ENCODE results near the gene CAMTA2.

Gene CAMTA2

DNA sequence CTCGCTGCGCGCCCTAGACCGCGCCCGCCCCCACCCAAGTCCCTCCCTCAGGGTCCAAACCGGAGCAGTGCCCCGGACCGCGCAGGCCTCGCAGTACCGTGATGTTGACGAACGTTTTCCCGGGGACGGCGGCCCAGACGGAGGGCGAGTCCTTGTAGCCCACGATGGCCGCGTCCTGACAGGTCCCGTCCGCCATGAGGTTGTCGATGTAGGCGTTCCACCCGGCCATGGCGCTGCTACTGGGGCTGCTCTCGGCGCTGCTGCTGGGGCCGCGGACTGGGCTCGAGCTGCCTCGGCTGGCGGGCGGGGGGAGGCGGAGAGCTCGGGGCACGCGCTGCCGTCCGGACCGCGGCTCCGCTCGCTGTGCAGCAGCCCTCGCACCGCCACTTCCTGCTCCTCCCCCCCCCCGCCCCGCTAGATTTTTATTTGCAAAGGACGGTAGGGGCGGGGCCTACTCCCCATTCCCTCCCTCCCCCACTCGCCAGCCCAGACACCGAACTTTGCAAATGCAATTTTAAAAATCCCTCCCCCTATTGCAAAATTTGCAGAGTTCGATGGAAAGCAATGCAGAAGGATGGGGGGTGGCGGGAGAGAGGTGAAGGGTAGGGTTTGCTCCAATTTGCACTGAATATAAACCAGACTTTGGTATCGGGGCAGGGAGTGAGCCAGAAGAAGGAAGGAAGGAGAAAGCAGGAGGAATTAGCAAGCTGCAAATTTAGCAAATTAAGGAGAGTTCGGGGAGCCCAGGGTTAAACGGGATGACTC is 39.1 kb downstream of the CAMTA2 start, which contains the start of gene PFN1:
PFN1 (minus strand) TSS at position 365 of the 765 bp plus-strand sequence; CDS start at position 229, 136 bp downstream.
- DNase-seq (ENCODE audit: low spot score), result peak; percentile 94

DNA sequence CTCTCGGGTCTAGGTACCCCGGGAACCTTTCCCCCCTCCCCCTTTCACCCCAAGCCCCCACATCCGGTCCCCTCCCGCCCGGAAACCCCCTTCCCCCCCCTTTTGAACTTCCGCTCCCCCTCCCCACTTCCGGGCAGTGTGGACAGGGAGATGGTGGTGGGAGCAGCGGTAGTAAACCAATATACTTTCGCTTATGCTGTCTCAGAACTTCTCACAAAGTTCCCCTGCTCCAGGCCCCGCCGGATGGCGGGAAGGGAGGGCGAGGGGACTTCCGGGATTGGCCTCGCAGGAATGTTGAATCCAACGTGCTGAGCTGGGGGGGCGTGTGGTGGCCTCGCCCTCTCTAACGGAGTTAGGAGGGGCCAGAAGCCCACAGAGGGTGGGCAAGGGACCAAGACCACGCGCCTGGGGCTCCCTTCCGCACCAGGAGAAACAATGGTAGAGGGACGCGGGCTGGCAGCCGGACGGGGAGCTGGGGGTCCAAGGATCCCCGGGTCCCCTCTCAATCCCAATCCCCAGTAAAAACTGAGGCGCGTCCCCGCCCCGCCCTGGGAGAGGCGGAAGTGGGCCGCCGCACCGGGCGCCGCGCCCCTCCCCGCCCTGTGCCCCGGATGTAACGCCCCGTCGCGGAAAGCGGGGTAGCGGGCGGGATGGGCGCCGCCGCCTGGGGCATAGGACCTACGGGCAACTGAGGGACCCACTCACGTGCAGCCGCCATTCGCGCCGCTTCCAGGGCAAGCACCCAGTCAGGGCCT is 39.9 kb downstream of the CAMTA2 start:
- peak; percentile 60 for DNase-seq (ENCODE audit: low spot score)

DNA sequence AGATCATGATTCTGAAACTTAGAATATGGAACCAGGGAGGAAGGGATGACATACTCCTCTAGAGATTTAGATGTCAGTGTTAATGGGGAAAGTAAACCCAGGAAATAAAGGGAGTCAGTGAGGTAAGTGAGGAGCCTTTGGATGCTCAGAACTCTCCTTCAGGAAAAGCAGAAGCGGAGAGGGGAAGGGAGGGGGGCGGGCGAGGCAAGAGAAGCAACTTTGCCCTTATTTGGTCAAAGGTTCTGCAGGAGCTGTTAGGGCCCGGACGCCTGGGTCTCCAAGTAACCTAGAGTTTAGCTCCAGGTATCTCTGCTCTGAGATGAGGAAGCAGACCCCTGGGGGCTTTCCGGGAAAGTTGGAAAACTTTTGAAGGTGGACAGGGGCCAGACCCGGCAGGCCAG is 40.5 kb downstream of the CAMTA2 start:
- DNase-seq (ENCODE audit: low spot score), result no peak

DNA sequence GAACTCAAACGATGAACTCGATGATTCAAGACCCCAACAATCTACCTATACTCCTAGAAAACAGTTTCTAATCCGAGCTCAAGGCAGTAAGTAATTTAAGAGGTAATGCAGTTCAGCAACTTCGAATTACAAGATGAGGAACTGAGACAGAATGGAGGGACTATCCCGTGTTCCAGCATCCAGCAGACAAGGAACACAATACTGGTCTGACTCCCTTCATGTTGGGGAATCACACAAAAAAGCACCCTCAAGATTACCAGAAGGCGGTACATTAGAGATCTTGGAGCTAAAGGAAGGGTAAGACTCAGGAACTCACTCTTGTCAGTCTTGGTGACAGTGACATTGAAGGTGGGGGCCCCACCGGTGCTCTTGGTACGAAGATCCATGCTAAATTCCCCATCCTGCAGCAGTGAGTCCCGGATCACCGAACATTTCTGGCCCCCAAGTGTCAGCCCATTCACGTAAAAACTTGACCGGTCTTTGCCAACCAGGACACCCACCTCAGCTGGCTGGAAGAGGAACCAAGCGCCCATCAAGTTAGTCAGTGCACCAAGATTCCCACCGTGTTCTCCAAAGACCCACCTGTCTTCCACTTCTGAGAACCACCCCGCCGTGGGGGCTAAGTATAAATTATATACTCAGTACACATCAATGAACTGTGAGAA is 41.0 kb downstream of the CAMTA2 start:
- DNase-seq (ENCODE audit: low spot score), result no peak

DNA sequence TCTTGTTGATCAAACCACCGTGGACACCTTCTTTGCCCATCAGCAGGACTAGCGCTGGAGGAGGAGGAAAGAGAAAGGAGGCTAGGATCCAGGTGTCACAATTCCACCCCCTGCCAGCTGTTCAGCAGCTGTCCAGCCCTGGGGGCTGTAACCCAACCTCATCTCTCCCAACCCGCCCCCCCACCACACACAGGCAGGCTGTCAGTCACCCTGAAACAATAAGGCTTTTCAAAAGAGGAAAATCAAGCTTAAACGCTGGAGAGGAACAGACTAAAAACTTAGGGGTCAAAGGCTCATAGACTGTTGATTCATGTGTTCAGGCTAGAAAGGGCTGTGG is 41.6 kb downstream of the CAMTA2 start:
- DNase-seq (ENCODE audit: low spot score), result no peak

DNA sequence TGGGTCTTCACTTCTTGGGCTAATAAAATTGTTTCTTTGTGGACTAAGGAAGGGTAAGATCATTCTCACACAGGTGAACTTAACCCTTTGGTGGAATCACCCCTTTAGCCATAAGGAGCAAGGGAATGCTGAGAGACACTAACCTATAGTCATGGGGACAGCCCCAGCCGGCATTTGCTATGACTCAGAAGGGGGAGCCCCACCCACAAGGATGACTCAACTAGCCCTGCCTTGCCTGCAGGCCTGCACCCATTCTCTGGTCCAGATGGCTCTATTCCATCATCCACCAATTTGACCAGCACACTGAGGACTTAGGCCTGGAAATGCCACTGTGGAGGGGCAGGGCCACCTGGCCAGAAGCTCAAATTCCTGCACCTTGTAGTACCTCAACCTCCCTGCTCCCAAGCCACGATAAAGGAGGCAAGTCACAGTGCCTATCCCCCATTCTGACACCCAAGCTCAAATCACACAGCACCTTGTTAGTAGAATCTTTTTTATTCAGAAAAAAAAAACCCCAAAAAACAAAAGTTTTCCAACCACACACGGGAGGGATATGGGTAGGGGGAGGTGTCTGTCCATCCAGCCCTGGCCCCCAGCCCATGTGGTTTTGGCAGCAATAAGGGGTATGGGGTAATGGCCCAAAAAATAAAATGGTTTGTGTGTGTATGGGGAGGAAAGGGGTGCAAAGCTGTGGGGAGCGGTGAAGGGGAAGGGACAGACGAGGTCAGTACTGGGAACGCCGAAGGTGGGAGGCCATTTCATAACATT is 42.1 kb downstream of the CAMTA2 start:
- peak; percentile 92 for DNase-seq (ENCODE audit: low spot score)

DNA sequence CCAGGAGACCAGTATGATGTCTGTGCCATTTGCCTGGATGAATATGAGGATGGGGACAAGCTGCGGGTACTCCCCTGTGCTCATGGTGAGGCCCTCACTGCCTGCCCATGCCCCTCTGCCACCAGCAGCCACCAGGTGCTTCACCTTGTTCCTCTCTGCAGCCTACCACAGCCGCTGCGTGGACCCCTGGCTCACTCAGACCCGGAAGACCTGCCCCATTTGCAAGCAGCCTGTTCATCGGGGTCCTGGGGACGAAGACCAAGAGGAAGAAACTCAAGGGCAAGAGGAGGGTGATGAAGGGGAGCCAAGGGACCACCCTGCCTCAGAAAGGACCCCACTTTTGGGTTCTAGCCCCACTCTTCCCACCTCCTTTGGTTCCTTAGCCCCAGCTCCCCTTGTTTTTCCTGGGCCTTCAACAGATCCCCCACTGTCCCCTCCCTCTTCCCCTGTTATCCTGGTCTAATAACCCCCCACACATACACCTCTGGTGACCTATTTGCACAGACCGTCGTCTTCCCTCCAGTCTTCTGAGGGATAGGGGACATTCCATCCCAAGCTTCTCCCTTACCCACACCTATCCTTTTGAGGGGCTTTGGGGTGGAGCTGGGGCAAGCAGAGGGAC is 42.8 kb downstream of the CAMTA2 start:
- DNase-seq (ENCODE audit: low spot score), result no peak

DNA sequence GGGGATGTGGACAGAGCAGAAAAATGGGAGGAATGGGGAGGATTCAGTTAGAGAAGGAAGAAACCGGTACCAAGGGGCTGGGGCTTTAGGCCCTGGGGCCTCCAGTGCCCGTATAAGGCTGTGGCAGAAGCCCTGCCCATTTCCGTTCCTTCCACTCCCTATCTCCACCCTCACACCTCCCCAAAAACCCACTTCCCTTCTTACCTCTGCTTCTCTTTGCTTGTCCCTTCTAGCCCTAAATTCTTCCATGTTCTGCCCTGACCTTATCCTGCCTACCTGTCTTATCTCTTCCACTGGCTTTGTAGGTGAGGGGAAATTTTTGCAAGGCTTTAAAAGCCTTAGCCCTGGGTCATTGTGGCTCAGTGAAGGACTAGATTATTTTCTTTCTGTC is 43.3 kb downstream of the CAMTA2 start:
- DNase-seq (ENCODE audit: low spot score), result no peak

DNA sequence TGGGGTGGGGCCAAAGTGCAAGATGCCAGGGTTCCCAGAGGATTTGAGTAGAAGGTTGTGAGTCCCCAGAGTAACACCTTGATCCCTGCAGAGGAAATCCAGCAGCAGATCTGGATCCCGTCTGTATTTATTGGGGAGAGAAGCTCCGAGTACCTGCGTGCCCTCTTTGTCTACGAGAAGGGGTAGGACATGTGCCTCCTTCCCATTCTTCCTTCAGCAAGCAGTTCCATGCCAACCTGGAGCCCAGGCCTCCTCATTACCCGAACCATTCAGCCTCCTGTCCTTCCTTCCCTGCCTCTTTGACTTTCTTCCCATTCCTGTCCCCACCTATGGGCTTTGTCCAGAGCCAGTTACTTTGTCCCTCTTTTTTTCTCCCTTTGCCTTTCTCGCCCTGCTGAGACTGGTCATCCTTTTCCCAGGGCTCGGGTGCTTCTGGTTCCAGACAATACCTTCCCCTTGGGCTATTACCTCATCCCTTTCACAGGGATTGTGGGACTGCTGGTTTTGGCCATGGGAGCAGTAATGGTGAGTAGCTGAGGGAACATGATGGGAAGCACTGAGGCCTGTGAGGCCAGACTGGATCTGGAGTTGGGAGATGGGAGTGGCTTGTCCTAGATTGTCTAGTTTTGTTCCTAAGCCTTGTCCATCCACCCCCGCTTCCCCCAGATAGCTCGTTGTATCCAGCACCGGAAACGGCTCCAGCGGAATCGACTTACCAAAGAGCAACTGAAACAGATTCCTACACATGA is 44.5 kb downstream of the CAMTA2 start:
- DNase-seq (ENCODE audit: low spot score), result no peak

DNA sequence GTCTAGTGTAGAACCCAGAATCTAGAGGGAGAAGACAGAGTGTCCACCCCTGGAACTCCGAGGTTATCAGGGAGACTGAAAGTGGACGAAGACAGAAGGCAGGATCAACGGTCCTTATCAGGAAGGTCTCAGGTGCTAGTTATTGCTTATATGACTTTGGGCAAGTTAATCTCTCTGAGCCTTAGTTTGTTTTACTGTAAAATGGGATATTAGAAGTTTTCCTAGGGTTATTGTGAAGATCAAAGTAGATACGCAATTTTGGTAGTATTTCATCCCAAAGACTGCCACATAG is 46.2 kb downstream of the CAMTA2 start:
- no peak for DNase-seq (ENCODE audit: low spot score)

DNA sequence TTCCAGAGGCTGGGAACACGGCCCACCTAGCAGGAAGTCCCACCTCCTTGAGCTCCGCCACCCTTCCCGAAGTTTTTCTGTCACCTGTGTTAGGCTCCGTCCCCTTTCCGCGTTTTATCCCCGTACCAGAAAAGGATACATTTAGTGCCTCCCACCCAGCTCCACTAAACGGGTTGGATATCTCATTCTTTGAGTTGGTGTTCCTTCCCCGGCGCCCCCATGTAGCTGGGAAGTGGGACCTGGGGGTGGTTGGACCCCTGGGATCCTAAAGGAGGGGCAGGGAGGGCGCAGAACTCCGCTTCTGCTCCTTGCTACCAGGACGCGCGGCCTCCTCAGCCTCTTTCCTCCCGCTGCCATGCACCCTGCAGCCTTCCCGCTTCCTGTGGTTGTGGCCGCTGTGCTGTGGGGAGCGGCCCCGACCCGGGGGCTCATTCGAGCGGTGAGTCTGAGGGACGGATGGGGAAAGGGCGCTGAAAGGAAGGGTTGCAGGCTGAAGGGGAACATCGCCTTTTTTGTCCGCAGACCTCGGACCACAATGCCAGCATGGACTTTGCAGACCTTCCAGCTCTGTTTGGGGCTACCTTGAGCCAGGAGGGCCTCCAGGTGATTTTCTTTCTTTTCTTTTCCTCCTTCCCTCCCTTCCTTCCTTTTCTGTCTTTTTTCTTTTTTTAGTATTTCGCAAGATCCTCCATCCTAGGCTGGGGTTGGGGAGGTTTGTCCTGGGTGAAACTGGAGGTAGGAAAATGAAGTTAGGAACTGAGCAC is 46.7 kb downstream of the CAMTA2 start:
- DNase-seq (ENCODE audit: low spot score), result peak; percentile 77

DNA sequence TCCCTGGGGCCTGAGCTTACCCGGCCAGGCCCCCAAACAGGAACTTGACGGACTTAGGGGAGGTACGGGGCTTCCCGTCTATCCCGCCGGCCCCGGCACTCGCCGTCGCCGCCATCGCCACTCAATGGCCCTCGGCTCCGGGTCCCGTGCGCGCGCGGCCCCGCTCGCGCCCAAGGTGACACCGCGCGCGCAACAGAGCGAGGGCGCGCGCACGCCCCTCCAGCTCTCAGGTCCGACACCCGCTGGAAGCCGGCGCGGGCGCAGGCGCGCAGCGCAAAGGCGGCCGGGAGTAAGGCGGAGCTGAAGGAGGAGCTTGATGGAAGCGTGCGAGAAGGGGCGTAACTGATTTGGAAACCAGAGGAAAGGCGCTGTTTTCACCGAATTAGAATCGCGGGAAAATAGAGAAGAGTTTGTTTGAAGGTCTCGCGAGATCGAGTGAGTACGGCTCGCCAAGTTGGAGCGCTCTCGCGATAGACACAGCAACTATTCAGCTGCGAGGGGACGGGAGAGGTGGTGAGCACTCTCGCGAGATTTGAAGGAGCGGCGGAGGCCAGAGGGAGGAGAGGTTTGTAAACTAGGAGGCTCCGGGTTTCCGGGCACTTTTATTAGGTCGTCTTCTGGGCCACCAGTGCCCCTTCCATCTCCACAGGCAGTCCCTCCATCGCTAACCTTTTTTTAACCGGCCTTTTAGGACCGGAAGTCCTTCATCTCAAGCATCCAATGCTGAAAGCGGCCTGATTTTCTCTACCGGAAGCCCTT is 47.5 kb downstream of the CAMTA2 start, which contains the start of the genes RNF167 and SLC25A11:
RNF167 (plus strand) TSS at position 473 of the 759 bp plus-strand sequence. CDS start 642 bp downstream, outside the sequence.
SLC25A11 (minus strand) TSS at position 251 of the 759 bp plus-strand sequence; CDS start at position 115, 136 bp downstream.
- peak; percentile 98 for DNase-seq (ENCODE audit: low spot score)

DNA sequence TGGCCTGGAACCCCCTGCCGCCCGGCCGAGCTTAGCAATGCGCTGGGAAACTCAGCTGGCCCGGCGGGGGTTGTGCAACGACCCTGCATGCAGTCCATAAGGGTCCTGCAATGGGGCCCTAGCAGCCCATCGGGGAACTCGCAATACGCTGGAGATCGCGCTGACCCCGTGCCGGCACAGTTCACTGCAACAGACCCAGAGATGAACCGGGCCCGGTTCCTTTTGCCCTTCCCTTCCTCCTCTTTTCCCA is 48.0 kb downstream of the CAMTA2 start:
- no peak for DNase-seq (ENCODE audit: low spot score)

DNA sequence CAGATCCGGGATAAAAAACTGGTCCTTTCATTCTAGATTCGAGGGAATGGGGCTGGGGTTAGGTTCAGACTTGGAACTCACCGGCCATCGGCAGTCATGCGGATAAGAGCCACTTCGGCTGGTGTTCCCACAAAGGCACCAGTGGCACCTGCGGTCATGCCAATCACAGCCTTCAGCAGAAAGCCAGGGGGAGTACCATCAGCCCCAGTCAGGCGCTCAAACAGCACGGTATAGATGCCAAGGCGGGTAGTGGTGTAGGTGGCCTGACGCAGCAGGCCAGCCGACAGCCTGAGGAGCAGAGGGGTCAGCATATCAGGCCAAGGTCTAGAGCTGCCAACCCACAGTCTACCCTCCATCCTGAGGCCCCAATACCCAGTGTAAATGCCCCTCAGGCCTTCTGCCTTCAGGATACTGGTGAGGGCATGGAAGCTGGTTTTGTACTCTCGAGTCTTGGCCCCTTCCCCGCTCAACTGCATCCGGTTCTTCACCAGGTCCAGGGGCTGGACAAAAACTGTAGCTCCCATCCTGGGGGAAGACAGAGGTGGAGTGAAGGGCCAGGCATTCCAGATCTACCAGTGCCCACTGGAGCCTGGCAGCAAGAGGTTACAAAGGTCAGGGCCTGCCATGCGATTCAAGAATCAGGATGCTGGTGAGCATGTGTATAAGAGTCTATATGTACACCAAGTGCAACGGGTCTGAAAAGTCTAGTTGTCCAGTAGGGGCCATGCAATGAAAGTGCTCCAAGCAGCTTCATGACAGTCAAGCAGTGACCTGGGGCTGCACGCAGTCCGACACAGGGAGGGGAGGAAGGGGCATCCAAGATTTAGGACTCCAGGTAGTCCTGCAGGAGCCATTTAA is 48.6 kb downstream of the CAMTA2 start:
- no peak for DNase-seq (ENCODE audit: low spot score)

DNA sequence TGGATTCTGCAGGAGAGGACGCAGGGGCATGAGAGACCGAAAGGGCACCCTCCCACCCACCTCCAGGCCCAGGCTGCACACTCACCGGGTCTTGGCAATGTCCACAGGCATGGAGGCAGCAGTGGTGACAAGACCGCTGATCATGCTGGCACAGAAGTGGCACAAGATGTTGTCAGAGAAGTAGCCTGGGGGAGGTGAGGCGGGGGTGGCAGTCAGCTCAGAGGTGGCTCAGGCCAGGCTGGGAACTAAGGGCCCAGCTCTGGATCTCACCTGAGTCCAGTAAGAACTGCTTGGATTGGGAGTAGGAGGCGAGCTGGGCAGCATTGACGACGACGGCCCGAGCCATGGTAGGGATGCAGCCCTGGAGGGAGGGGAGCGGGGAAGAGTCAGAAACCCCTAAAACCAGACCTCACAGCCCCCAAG is 49.4 kb downstream of the CAMTA2 start:
- no peak for DNase-seq (ENCODE audit: low spot score)

DNA sequence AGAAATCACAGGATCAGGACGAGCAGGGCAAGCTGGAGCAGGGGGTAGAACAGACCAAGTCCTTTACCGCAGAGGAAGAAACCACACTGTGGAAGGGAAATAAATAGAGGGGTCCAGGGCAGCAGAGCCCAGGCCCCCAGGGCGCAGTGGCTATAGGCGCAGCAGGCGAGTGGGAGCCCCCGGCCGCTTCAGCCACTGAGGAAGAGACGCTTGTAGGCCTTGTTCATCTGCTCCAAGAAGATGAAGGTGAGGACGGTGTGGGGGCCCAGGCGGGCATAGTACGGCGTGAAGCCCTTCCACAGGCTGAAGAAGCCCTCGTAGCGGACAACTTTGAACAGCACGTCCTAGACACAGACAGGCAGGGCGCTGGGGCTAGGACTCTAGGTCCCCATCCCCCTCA is 49.9 kb downstream of the CAMTA2 start:
- DNase-seq (ENCODE audit: low spot score), result no peak

DNA sequence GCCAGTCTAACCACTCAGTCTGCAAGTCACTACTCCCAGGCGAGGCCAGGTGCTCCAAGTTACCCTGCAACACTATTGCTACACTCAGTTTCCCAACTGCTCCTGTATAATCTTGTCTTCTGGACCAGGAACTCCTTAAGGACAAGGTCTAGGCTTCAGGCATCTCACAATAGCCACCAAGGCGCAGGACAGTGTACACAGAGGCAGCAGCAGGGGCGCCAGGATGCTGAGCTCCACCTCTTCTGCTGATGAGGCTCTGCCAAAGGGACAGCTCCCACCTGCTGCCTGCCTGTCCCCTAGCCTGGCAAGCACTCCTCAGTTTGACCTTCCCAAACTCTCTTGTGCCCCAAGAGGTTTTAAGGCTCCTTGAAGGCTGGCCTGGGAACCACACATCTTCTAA is 51.0 kb downstream of the CAMTA2 start:
- DNase-seq (ENCODE audit: low spot score), result no peak

DNA sequence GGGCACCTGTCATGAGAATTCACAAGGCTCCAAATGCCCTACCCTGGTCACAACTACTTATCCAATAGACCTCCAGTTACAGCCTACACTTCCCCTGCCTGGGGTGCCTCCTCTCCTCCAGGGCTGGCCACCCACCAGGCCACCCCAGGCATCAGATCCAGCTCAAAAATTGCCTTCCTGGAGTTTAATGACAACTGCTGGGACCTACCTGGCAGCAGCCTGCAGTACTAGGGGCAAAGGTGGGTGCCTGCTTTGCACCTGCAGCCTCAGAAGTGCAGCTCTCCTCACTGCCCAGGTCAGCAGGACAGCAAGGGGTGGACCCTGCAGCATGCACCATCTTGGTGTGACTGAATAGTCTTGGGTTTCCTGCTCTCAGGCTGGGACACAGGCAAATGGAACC is 51.8 kb downstream of the CAMTA2 start:
- no peak for DNase-seq (ENCODE audit: low spot score)

Data from AG08396 (cell line).